C4-2B (cell line): ENCODE results near the gene COPS2.

Experiments used
- ZFX ChIP-seq: fragments of 450-650 bp; IDR thresholded peaks from 2 replicates; pipeline ENCODE4 v1.6.1; 2017
- TF ChIP-seq, protein P1 (sequence below): fragments of 450-650 bp; conservative IDR thresholded peaks from 2 replicates; pipeline ENCODE4 v1.5.1; 2017; ENCODE audit warnings: mild to moderate bottlenecking

DNA sequence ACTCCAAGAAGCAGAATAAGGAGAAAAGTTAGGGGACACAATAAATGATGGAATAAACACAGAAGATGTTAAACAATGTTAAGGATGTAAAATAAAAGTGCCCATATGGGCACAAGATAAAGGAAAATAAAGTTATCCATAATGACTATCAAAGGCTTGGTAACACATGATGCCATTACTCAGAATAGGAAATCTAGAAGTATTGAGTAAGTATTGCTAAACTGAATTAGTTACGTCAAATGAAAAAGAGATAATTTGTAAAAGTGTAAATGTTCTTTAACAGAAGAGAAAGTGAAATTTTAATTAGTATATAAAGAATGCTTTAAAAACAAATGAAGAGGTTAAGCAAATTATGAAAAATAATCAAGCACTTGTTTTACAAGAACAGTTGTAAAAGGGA, 6.7 kb downstream of the COPS2 start:
- TF ChIP-seq, protein P1, sequence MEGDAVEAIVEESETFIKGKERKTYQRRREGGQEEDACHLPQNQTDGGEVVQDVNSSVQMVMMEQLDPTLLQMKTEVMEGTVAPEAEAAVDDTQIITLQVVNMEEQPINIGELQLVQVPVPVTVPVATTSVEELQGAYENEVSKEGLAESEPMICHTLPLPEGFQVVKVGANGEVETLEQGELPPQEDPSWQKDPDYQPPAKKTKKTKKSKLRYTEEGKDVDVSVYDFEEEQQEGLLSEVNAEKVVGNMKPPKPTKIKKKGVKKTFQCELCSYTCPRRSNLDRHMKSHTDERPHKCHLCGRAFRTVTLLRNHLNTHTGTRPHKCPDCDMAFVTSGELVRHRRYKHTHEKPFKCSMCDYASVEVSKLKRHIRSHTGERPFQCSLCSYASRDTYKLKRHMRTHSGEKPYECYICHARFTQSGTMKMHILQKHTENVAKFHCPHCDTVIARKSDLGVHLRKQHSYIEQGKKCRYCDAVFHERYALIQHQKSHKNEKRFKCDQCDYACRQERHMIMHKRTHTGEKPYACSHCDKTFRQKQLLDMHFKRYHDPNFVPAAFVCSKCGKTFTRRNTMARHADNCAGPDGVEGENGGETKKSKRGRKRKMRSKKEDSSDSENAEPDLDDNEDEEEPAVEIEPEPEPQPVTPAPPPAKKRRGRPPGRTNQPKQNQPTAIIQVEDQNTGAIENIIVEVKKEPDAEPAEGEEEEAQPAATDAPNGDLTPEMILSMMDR = no peak
- TF ChIP-seq ZFX = no peak
